GM21825 (cell line): ENCODE data around the gene PHF1.
A peak's percentile ranks its signal among the peaks of the same experiment; 100 is the strongest.
"Not testable (repeated sequence)": the region's sequence is repeated elsewhere in the genome, so short reads cannot be mapped to it uniquely, and the experiment has no call there.

Experiments
- ATAC-seq: cut with Tn5 transposase; IDR thresholded peaks from one replicate; pipeline ENCODE4 v1.9.1; 2021; ENCODE audit warnings: mild to moderate bottlenecking, moderate library complexity; ENCODE audit not compliant: unreplicated experiment

Gene PHF1

DNA sequence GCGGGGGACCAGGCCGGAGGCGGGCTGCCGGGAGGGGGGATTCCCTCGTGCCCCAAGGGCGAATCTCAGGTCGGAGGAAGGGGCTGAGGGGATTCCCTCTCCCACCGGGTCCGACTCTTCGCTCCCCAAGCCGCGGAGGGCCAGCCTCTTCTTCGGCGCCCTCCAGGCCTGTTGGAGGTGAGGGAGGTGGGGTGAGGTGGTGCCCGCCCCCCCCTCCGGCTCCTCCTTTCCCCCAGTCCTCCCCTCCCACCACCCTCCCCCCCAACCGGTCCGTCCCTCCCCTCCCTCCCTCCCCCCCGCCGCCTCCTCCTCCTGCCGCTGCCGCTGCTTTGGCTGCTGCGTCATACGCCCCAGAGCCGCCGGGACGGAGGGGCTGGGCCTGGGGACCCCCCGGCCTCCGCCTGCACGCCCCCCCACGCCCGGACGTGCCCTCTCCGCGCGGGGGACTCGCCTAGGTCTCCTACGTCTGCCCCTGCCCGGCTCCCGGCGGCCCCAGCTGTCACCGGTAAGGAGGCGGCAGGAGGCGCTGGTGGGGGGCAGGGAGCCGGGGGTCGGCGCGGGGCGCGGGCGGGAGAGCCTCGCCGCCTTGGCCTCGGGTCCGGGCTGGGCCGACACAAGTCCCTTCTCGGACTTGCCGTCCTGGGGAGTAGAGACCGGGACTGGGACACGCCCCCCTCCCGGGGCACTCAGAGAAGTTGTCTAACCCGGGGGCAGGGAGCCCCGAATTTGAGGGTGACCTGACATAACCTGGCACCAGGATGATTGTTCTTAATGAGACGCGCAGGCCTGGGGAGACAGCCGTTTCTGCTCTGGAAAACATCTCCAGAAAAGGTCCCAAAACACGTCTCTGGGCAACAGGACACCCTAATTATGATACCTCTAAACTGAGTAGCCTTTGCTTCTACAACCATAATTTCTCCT, at the start of gene PHF1:
Gene PHF1 (plus strand): TSS at position 304 of the 921 bp plus-strand sequence. CDS start 1,250 bp downstream, outside the sequence.
- ATAC-seq: peak; percentile 15

DNA sequence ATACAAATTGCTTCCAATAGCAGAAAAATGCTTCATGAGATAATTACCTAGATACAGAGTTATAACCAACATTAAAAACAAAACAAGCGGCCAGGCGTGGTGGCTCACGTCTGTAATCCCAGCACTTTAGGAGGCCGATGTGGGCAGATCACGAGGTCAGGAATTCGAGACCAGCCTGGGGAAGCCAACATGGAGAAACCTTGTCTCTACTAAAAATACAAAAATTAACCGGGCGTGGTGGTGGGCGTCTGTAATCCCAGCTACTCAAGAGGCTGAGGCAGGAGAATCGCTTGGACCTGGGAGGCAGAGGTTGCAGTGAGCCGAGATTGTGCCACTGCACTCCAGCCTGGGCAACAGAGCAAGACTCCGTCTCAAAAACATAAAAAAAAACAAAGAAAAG, 47.3 kb upstream of the PHF1 start:
- not testable (repeated sequence) for ATAC-seq

DNA sequence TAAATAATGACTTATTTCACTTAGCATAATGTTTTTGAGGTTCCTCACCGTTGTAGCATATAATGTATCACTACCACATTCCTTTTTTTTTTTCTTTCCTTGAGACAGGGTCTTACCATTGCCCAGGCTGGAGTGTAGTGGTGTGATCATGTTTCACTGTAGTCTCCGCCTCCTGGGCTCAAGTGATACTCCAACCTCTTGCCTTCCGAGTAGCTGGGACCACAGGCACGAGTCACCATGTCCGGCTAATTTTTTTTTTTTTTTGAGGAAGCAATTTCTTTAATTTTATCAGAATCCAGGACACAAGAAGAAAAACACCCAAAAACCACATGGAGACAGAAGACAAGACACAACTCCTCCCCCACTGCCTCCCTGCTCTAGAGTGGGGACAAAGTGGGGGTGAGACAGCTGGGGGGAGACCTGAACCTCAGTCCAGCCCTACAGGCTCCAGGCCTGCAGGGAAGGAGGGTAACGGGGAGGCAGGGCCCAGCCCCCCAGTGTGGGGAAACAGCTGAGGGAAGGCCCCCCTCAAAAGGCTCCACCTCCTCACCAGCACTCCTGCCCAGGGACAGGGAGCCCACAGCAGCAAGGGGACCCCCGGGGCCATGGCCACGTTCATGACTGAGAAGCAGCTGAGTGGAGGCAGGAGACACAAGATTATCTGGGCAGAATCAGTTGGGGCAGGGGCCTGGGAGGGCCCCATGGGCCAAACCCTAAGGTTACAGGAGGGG, 46.2 kb upstream of the PHF1 start:
- not testable (repeated sequence) for ATAC-seq

- ATAC-seq: not testable (repeated sequence)
These were observed 45.4 kb upstream of the PHF1 start for GRCh38 chr6:33365206-33365971.

DNA sequence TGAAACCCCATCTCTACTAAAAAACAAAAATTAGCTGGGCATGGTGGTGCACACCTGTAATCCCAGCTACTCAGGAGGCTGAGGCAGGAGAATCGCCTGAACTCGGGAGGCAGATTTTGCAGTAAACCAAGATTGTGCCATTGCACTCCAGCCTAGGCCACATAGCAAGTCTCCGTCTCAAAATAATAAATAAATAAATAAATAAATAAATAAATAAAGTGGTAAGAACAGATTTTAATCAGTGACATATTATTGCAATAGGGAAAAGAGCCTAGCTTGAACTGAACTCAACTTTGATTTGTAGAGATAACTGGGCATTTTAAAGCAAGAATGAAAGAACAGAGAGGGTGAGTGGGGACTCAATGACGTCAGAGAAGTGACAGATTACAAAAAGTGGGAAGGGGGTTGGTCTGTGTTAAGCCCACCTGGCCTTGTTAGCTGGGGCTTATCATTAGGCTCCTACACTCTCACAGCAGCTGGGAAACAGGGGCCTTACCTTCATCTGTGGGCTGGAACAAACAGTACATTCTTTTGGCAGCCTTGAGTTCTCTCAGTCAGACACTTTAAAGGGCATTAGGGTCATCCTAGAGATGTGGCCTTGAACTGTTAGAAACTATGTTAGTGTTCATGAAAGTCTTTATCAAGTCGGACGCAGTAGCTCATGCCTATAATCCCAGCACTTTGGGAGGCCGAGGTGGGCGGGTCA, 43.7 kb upstream of the PHF1 start:
- no peak for ATAC-seq

- ATAC-seq: not testable (repeated sequence)
These were observed 43.1 kb upstream of the PHF1 start for GRCh38 chr6:33367715-33368025.

GRCh38 chr6:33371901-33372300, 38.9 kb upstream of the PHF1 start:
- ATAC-seq: not testable (repeated sequence)

DNA sequence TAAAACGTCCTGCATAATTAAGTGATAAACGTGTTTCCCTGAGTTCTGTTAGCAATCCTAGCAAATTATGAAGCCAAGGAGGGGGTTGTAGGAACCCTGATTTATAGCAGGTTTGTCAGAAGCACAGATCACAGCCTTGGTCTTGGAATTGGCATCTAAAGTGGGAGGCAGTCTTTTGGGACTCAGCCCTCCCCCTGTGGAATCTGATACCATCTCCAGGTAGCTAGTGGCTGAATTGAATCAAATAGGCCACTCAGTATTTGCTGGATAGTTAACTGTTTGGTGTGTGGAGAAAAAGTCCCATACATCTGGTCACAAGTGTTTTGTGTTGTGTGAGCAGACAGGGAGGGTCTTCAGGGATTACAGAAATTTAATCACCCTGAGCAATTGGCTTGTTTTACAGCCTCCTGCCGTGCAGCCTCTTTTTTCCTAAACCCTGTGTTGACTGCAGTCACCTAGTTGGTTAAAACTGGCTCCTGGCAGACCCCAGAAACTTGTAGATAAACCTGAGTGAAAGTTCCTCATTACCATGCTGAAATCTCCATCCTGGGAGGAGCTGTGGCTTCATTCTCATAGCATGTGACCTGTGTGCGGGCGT, 38.2 kb upstream of the PHF1 start:
- no peak for ATAC-seq

- ATAC-seq: no peak
These were observed 36.6 kb upstream of the PHF1 start for GRCh38 chr6:33373960-33374910.

- no peak for ATAC-seq
These were observed 35.6 kb upstream of the PHF1 start for GRCh38 chr6:33375143-33375671.

GRCh38 chr6:33377171-33377570, 33.6 kb upstream of the PHF1 start:
- ATAC-seq: no peak

DNA sequence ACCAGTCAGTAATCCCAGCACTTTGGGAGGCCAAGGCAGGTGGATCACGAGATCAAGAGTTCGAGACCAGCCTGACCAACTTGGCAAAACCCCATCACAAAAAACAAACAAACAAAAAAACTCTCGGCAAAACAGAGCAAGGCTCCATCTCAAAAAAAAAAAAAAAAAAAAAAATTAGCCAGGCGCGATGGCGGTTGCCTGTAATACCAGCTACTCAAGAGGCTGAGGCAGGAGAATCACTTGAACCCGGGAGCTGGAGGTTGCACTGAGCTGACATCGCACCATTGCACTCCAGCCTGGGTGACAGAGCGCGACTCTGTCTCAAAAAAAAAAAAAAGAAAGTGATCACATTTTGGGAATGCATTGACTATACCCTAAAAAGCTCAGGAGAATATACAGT, 31.6 kb upstream of the PHF1 start:
- ATAC-seq: not testable (repeated sequence)

DNA sequence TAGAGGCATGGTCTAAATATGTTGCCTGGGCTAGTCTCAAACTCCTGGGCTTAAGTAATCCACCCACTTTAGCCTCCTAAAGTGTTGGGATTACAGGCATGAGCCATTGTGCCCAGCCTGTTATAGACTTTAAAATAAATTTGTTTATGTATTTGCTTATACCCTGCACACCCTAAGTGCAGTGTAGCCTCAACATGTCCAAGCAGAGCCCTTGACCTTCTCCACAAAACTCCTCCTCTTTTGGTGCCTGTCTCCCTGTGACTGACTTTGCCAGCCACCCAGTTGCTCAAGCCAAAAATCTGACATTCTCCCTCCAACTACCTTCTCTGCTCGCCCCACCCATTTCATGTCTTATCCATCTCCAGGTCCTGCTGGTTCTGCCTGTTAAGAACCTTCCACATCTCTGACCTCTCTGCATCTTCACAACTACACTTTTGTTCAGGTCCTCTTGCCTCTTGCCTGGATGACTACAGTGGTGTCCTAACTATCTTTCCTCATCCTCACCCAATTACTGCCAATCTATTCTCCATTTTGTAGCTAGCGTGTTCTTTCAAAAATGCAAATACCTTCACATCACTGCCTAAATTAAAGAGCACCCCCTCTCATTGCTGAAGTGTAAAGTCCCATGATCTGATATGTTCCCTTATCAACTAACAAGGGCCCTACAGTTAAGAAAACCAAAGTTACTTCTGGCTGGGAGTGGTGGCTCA, 30.4 kb upstream of the PHF1 start:
- no peak for ATAC-seq

GRCh38 chr6:33383427-33384185, 27.2 kb upstream of the PHF1 start:
- ATAC-seq: no peak

GRCh38 chr6:33384581-33385020, 26.2 kb upstream of the PHF1 start:
- no peak for ATAC-seq

GRCh38 chr6:33390173-33390572, 20.6 kb upstream of the PHF1 start:
- no peak for ATAC-seq

DNA sequence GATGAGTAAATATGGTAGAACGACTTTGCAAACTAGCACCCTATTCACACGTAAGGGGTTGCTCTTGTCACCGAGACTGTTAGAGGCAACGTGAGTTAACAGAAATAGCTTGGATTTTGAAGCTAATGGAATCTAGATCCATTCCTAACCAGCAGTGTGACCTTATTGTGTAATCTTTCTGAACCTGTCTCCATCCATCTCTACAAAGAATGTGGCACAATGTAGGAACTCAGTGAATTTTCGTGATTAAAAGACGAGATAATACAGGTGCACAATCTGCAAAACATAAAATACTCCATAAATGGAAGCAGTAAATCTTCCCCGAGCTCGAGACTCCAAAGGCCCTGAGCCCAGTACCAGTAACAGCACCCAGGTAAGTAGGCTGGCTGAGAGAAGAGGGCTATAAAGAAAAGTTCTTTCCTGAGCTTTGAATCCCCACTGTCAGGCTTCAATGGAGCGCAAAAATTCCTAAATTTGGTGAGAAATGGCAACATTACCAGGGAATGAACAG, 20.0 kb upstream of the PHF1 start:
- ATAC-seq: no peak
